CD4-positive, alpha-beta T cell (primary cell): ENCODE measurements around the gene AAMDC. TPM values are rescaled to one million over a fixed set of nuclear protein-coding genes. Genes with fewer than 3 reads are reported as not detected.
"Not testable (repeated sequence)": the region's sequence is repeated elsewhere in the genome, so short reads cannot be mapped to it uniquely, and the experiment has no call there.

ENCODE experiments used
- ATAC-seq: fragments of 200-7000 bp; cut with Tn5 transposase; one replicate; pipeline ENCODE4 v1.10.0; 2022; ENCODE audit warnings: mild to moderate bottlenecking; ENCODE audit not compliant: poor library complexity
- CTCF ChIA-PET: fragments of 350-600 bp; sonication (Branson Sonifier 250); formaldehyde crosslinking; loops from one replicate; lab custom pipeline; 2021; ENCODE audit warnings: antibody characterized with exemption, inconsistent platforms; lab: Charles Lee
- POLR2A ChIA-PET: fragments of 350-600 bp; sonication (Branson Sonifier 250); formaldehyde crosslinking; loops from one replicate; lab custom pipeline; 2021; ENCODE audit warnings: antibody characterized with exemption, inconsistent platforms; lab: Charles Lee
- DNase-seq, 14 experiments: peaks; one replicate each; pipeline ENCODE4 v3.0.0-alpha.2; 2013 to 2020; ENCODE audit warnings: mixed read lengths in 2 of 14
- H3K27ac ChIP-seq, 2 donors: one replicate each; pipeline versions ENCODE4 v1.5.1 to v1.7.0; 2013; ENCODE audit warnings: low read length in 2 of 2, low read depth in 1 of 2, mild to moderate bottlenecking in 1 of 2
- H3K27me3 ChIP-seq, 2 experiments: 1 replicate in 1 of 2; 2 replicates in 1 of 2; pipeline versions ENCODE4 v1.6.1 to v1.7.0; 2013; ENCODE audit warnings: low read length in 2 of 2, control low read depth in 1 of 2, mild to moderate bottlenecking in 1 of 2, moderate library complexity in 1 of 2; ENCODE audit not compliant: insufficient read depth in 2 of 2, control insufficient read depth in 1 of 2
- H3K36me3 ChIP-seq: one replicate; pipeline ENCODE4 v1.6.1; 2013; ENCODE audit warnings: low read length, control low read depth; ENCODE audit not compliant: insufficient read depth
- H3K4me1 ChIP-seq: one replicate; pipeline ENCODE4 v1.6.1; 2013; ENCODE audit warnings: low read length, control low read depth; ENCODE audit not compliant: insufficient read depth
- H3K4me3 ChIP-seq: one replicate; pipeline ENCODE4 v1.5.1; 2013; ENCODE audit warnings: mild to moderate bottlenecking, low read length, moderate library complexity
- H3K9me3 ChIP-seq, 2 experiments: 1 replicate in 1 of 2; 2 replicates in 1 of 2; pipeline versions ENCODE4 v1.6.1 to v1.7.0; 2013; ENCODE audit warnings: low read length in 2 of 2, mild to moderate bottlenecking in 2 of 2, control low read depth in 1 of 2, moderate library complexity in 1 of 2; ENCODE audit not compliant: control insufficient read depth in 1 of 2, insufficient read depth in 1 of 2
- H3K27ac Mint-ChIP-seq: one replicate; pipeline ENCODE4 v1.8.0; 2020; ENCODE audit warnings: mixed read lengths
- H3K27me3 Mint-ChIP-seq: one replicate; pipeline ENCODE4 v1.8.0; 2021; ENCODE audit warnings: mixed read lengths
- H3K36me3 Mint-ChIP-seq: one replicate; pipeline ENCODE4 v1.8.0; 2021; ENCODE audit warnings: low read depth, mixed read lengths
- H3K4me1 Mint-ChIP-seq: one replicate; pipeline ENCODE4 v1.8.0; 2021; ENCODE audit warnings: low read depth, mixed read lengths
- H3K4me3 Mint-ChIP-seq: one replicate; pipeline ENCODE4 v1.8.0; 2020; ENCODE audit warnings: mild to moderate bottlenecking, mixed read lengths
- H3K9me3 Mint-ChIP-seq: one replicate; pipeline ENCODE4 v1.8.0; 2020; ENCODE audit warnings: mixed read lengths
- intact Hi-C, 2 experiments: fragments of 100-400 bp; cut with DNase I in 1 of 2; cut with micrococcal nuclease in 1 of 2; formaldehyde crosslinking; loops; one replicate each; pipeline versions ENCODE4 v1.15.1 to v1.9.0; 2023 to 2025; cut with DNase I, micrococcal nuclease
- total RNA-seq, 174 experiments: library from RNA in 2 of 174; stranded (reverse) in 2 of 174; gene quantifications; one replicate each; pipeline ENCODE4 v1.2.3 and lab custom pipeline; 2021 to 2026
- TF ChIP-seq, protein P1 (sequence below): fragments of 200-600 bp; IDR thresholded peaks from one replicate; pipeline ENCODE4 v1.8.0; 2022; ENCODE audit warnings: antibody characterized with exemption, mild to moderate bottlenecking

Gene AAMDC
- total RNA-seq, 2 experiments from 2014 or later, result 1.5 to 2.1 TPM

DNA sequence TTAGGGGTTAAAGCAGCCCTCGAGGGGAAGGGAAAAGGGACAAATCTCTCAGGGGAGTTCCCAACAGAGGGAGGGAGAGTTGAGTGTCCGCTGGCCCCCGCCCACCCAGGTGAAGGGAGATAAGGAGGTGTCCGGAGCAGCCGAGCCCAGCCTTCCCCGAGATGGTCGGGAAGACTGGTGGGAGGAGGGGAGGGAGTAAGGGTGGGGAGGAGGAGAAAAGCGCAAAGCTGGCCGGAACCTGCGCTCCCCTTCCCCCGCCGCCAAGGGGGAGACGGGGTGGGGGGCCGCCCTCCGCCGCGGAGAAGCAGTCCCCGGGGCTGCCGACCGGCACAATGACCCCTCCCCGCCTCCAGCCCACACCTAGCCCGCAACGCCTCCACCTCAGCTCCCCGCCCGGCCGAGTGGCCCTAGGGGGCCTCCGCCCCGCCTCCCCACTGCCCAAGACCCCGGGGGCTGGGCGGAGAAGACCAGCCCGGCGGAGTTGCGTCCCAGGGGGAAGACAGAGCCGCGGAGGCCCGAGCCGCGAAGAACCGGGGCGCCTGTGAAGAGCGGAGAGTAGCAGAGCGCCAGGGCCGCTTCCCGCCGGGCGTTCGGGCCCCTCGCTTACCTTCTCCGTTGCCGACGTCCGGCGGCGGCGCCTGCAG, 901 bp upstream of the AAMDC start:
- H3K4me1 Mint-ChIP-seq, result peaks cover 52% of the 10 kb centered on the region

DNA sequence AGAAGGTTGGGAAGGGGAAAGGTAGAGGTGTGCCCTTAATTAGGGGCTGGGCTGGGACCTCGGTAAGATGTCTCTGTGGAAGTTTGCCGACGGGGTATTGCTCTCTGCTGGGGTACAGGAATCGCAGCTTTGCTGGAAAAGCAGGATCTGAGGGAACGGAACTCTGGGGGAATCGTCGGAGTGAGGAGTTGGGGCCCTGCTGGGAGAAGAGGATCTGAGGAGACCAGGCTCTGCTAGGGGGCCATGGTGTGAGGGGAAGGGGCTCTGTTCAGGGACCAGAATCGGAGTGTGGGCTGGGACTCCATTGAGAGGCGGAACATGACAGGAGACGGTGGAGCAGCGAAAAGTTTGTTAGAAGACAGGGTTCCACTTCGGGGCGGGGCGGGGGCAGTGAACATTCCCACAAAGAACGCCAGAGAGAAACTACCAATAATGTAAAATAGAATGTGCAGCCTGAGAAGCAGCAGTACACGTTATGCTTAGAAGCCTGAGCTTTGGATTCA, 456 bp downstream of the AAMDC start:
- intact Hi-C loops, result loop anchor here (1.0 to 5.0 kb wide), 5 partner anchors 173 to 751 kb away; partner anchors contain the start of genes INTS4 (in 1 of the 2), KCTD21 (in 1 of the 2), NARS2 (in 1 of the 2) and USP35 (in 1 of the 2)
- no peaks in the 10 kb centered on the region for H3K27me3 Mint-ChIP-seq
- peak overlapping the region; percentile 92 for H3K27ac Mint-ChIP-seq
- Histone ChIP-seq H3K4me3 (peak overlapping the region; percentile 84), H3K36me3 (no peaks in the 10 kb centered on the region), H3K9me3 (no peaks in the 10 kb centered on the region), H3K4me1 (peaks cover 29% of the 10 kb centered on the region), H3K27ac (peak overlapping the region; percentile 13 to 95), H3K27me3 (no peaks in the 10 kb centered on the region)
- no peaks in the 10 kb centered on the region for H3K9me3 Mint-ChIP-seq
- CTCF ChIA-PET, result no interaction called here
- POLR2A ChIA-PET, result interaction anchor here (4.0 kb wide), 1 partner anchor 173 kb away, joined by 61 read pairs; the partner anchor contains the start of gene INTS4
- TF ChIP-seq, protein P1, sequence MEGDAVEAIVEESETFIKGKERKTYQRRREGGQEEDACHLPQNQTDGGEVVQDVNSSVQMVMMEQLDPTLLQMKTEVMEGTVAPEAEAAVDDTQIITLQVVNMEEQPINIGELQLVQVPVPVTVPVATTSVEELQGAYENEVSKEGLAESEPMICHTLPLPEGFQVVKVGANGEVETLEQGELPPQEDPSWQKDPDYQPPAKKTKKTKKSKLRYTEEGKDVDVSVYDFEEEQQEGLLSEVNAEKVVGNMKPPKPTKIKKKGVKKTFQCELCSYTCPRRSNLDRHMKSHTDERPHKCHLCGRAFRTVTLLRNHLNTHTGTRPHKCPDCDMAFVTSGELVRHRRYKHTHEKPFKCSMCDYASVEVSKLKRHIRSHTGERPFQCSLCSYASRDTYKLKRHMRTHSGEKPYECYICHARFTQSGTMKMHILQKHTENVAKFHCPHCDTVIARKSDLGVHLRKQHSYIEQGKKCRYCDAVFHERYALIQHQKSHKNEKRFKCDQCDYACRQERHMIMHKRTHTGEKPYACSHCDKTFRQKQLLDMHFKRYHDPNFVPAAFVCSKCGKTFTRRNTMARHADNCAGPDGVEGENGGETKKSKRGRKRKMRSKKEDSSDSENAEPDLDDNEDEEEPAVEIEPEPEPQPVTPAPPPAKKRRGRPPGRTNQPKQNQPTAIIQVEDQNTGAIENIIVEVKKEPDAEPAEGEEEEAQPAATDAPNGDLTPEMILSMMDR, result no peak
- H3K36me3 Mint-ChIP-seq, result peaks cover 24% of the 10 kb centered on the region
- peak overlapping the region; percentile 98 for H3K4me3 Mint-ChIP-seq
- peaks cover 40% of the 10 kb centered on the region for H3K4me1 Mint-ChIP-seq
- no peak for ATAC-seq
- DNase-seq, result peak in 7 of 14 experiments; percentile 3 to 37 (median 7)

More for the DNA sequence above, 901 bp upstream of the AAMDC start:
- Histone ChIP-seq H3K9me3 (no peaks in the 10 kb centered on the region), H3K4me3 (peak overlapping the region; percentile 84), H3K4me1 (peaks cover 29% of the 10 kb centered on the region), H3K36me3 (no peaks in the 10 kb centered on the region), H3K27me3 (no peaks in the 10 kb centered on the region), H3K27ac (peak overlapping the region; percentile 74 to 95)
- H3K9me3 Mint-ChIP-seq, result no peaks in the 10 kb centered on the region
- ChIA-PET POLR2A (interaction anchor here (1.3 to 4.0 kb wide), 5 partner anchors 13 to 320 kb away, joined by 3 to 61 read pairs (median 3); partner anchors contain the start of genes ALG8 and INTS4), CTCF (interaction anchor here (0.9 kb wide), 1 partner anchor 175 kb away, joined by 5 read pairs; no protein-coding TSS in a partner anchor)
- H3K27ac Mint-ChIP-seq, result peak overlapping the region; percentile 92
- no peaks in the 10 kb centered on the region for H3K27me3 Mint-ChIP-seq
- peaks cover 36% of the 10 kb centered on the region for H3K36me3 Mint-ChIP-seq
- intact Hi-C loops, result loop anchor here (1.0 to 5.0 kb wide), 7 partner anchors 23 to 752 kb away; partner anchors contain the start of genes GAB2 (in 1 of the 2), KCTD21 (in 1 of the 2), NARS2 (in 1 of the 2) and USP35 (in 1 of the 2)
- peak in 13 of 14 experiments; percentile 4 to 66 (median 20) for DNase-seq
- H3K4me3 Mint-ChIP-seq, result peak overlapping the region; percentile 98
- TF ChIP-seq, protein P1, result no peak
- ATAC-seq, result peak; percentile 0

DNA sequence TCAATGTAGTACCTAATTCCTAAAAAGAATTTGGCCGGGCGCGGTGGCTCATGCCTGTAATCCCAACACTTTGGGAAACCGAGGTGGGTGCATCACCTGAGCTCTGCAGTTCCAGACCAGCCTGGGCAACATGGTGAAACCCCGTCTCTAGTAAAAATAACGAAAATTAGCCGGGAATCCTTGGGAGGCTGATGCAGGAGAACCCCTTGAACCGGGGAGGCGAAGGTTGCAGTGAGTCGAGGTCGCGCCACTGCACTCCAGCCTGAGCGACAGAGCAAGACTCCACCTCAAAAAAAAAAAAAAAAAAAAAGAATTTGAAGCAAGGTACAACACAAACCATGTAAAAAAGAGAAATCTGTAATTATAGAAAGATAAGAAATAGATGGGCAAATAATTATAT, 1.2 kb downstream of the AAMDC start:
- H3K4me1 ChIP-seq, result peaks cover 24% of the 10 kb centered on the region
- H3K27me3 Mint-ChIP-seq, H3K27me3 ChIP-seq, H3K4me3 Mint-ChIP-seq, ATAC-seq, H3K9me3 ChIP-seq, H3K36me3 ChIP-seq, H3K9me3 Mint-ChIP-seq, H3K27ac Mint-ChIP-seq, H3K4me3 ChIP-seq, H3K27ac ChIP-seq: not testable (repeated sequence)
- H3K36me3 Mint-ChIP-seq, result peaks cover 24% of the 10 kb centered on the region
- CTCF ChIA-PET, result interaction anchor here (1.3 kb wide), 1 partner anchor 172 kb away, joined by 3 read pairs; the partner anchor contains the start of gene INTS4
- intact Hi-C loops, result loop anchor here in 1 of 2 experiments (5.0 kb wide), 2 partner anchors 365 to 750 kb away; partner anchors contain the start of genes KCTD21, NARS2 and USP35
- peak in 1 of 14 experiments; percentile 25 for DNase-seq
- H3K4me1 Mint-ChIP-seq, result peaks cover 33% of the 10 kb centered on the region
- POLR2A ChIA-PET, result interaction anchor here (1.5 to 4.0 kb wide), 2 partner anchors 173 kb away, joined by 3 to 61 read pairs; partner anchors contain the start of gene INTS4
